NCI-H1417 (cell line): ENCODE data around the gene COL1A2.

ENCODE experiments used
- DNase-seq, 3 experiments: peaks; one replicate each; lab custom pipeline; 2025; lab: John Stamatoyannopoulos, UW

The COL1A2 gene

DNA sequence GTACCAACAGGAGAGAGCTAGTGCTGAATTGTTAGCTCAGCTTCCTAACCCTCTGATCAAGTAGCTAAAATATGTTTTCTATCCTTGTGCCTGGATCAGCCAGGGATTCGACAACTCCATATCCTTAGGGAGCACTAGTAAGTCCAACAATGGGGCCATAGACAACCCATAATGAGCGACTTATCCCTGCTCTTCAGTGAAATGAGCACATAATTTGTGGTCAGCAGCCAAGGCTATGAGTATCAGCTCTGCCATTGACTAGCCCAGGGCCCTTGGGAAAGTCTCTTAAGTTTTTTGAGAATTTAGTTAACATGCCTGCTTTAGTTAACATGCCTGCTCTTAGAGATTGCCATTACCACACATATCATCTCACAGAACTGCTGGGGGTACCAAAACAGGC lies 39.3 kb downstream of the COL1A2 start:
- DNase-seq: no peak

DNA sequence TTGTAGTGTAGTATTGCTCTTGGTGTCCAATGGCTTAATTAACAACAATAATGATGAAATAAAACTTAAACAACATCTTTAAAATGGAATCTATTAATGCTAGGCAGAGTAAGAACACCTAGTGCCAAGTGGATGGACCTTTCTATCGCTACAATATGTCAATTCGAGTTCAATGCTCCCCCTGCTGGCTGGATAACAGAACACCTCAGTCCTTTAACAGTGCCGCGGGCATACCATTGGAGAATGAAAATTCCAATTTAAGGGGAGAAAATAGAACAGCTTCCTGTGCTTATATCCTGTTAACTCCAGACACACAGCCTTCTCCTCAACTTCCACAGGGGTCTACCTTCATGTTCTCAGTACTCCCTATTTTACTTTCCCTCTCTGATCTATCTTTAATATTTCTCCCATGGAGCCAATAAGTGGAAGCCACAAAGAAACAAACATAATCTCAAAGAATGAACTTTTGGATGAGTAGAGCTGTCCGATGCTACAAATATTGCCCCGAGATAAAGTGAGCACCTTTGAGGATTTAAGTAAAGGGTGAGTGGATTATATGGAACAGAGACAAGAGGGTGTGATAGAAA lies 41.4 kb downstream of the COL1A2 start:
- DNase-seq: peak; percentile 36 to 86 (median 63)

GRCh38 chr7:94436700-94437099 lies 42.0 kb downstream of the COL1A2 start:
- peak in 1 of 3 experiments; percentile 39 for DNase-seq

GRCh38 chr7:94439893-94440381 lies 45.2 kb downstream of the COL1A2 start:
- DNase-seq: peak in 2 of 3 experiments; percentile 27 to 70

DNA sequence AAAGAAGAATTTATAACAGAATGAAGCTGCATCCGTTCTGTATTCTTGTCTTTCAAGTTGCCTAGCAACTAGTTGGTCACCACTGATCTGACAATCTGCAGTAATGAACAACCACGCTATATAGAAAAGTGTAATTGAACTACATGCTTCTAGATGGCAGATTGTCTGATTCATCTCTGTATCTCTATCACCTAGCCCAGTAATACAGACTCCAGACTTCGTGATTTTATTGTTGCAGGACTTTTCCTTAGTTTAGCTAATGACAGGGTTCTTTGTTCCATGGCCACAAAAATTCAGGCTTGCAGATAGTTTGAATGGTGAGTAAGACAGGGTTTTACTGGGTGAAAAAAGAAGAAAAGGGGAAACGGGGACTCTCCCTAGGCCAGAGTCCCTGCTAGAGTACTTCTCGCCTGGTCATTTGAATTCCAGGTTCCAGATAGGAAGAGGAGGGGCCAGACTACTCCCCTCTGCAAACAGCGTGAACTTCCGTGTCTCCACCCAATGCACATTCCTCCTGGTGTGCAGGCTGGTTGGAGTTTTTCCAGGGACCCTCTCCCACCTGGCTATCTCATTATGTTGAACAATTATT lies 45.9 kb downstream of the COL1A2 start:
- peak in 2 of 3 experiments; percentile 27 to 67 for DNase-seq

DNA sequence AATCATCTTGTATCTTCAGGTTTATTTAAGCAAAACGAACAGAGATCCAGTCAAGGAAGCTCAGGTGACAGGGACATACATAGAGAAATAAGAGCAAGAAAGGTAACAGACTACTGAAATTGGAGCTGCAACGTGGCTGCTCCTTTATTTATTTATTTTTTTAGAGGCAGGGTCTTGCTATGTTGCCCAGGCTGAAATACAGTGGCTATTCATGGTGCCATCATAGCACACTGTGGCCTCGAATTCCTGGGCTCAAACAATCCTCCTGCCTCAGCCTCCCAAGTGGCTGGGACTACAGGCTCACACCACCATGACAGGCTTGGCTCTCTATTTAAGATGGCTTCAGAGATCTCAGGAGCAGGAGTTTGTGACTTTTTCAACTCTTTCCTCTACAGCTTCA lies 46.4 kb downstream of the COL1A2 start:
- DNase-seq: no peak

- no peak for DNase-seq
Observed at GRCh38 chr7:94442639-94443038, 47.9 kb downstream of the COL1A2 start.

- peak in 2 of 3 experiments; percentile 44 to 85 for DNase-seq
Observed at GRCh38 chr7:94444813-94445212, 50.1 kb downstream of the COL1A2 start.

DNA sequence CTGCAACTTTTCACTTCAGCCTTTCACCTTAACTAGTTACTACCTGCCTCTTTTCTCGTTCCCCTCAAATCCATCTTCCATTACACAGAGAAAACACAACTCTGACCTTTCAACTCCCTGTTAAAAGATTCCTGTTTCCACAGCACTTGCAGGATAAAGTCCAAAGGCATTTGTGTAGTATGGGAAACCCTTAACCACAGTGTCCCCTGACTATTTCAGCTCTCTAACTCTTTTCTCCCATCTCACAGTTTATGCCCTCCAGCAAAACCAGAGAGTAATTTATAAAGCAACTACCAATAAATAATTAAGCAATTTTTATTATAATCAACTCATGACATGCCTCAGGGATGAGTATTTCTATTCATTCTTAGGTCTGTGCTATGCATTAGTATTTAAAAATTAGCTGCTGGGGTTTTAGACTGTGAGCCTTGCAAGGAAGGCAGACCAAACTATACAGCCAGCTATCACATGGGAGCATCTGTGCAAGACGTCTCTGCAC lies 51.0 kb downstream of the COL1A2 start:
- DNase-seq: peak in 1 of 3 experiments; percentile 71

DNA sequence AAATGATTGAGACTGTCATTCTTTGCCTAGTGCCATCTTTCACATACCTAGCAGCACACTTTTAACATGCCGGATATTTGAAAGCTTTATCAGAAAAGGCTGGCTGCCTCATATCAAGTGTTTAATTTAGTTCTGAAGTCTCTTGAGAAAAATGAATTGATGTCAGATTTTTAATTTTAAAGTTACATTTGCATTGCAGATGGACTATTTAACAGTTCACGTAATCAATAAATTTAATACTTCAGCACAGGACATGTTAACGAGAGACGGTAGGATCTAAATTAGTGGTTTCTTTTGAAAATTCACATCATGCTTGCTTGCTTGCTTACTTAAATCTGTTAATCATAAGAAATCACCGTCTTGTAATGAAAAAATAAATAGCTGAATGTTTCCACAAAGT lies 51.6 kb downstream of the COL1A2 start:
- no peak for DNase-seq

GRCh38 chr7:94449151-94449725 lies 54.5 kb downstream of the COL1A2 start:
- peak; percentile 32 to 73 (median 43) for DNase-seq

- DNase-seq: peak in 1 of 3 experiments; percentile 29
Observed at GRCh38 chr7:94450044-94450697, 55.5 kb downstream of the COL1A2 start.

DNA sequence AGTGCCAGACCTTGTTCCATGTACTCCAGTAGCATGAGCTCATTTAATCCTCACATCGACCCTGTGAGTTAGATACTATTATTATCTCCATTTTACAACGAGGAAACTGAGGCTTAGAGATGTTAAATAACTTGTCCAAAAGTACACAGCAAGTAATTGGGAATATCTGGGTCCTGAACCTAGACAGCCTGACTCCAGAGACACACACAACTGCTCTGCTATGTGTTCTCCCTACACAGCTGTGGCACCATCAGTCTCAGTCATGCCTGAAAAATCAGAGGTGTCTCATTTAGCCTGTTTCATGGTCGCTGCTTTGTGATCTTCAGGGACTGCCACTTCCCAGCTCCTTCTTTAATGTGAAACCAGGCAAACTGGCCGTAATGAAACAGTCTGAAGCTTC lies 56.5 kb downstream of the COL1A2 start:
- DNase-seq: peak in 1 of 3 experiments; percentile 10

DNA sequence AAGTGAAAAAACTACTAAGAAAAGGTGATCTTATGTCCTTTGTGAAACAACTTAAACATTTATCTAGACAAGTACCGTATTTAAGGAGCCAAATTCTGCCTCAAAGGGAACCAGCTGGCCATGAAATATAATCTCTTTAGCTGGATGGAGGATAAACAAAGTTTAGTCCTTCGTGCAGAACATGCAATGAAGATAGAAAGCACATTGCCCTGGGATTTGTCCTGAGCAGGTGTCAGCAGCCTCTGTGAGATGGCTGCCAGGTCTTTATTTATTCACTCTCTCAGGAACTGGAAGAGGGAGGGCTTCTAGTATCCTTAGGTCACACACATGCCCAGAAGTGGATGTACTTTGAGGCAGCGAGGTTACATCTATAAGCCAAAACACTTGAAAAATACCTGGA lies 57.5 kb downstream of the COL1A2 start:
- DNase-seq: peak; percentile 75 to 94 (median 84)

GRCh38 chr7:94453898-94454297 lies 59.2 kb downstream of the COL1A2 start:
- no peak for DNase-seq

DNA sequence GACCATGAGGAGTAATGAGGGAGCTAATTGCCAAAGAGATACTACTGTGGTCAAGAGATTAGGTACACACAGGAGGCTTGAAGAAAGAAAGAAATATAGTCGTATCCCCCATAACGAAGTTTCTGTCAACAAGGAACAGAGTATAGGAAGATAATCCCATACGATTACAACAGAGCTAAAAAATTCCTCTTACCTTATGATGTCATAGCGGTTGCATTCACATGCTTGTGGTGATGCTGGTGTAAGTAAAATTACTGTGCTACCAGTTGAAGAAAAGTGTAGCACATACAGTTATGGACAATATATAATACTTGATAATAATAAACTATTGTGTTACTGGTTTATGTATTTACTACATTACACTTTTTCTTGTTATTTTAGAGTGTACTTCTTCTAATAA lies 63.3 kb downstream of the COL1A2 start:
- no peak for DNase-seq

DNA sequence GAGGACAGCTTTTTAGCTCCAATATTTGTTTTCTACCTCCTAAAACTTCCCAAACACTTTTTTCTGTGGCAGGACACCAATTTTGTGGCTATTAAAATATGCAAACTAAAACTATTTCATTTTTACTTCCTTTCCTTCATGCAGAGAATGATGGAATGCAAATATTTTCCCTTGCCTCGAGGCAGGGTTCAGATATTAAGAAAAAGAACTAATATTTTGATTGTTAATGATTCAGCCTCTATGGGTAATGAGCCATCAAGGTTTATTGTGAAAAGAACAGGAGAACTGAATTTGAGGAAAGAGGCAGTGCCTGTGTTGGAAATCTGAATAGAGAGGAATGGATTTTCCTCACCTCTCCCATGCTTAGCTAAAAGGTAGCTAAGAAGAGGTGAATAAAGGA lies 71.8 kb downstream of the COL1A2 start:
- DNase-seq: no peak

- no peak for DNase-seq
Observed at GRCh38 chr7:94471604-94472003, 76.9 kb downstream of the COL1A2 start.

DNA sequence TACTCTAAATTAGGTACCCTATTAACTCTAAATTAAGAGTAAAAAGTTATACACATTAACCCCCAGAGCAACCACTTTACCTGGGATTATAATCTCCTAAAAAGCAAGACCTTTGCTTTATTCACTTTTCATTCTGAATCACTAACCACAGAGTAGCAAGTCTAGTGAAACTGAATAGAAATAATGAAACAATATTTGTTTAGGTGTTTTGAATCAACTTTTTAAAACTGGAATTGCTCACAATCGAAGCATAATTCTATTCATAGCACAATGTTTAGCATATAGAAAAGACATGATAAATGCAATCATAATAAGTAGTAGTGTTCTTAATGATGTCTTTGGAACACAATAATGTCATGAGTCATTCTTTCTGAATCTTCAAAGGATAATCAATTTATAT lies 77.9 kb downstream of the COL1A2 start:
- DNase-seq: no peak

- no peak for DNase-seq
Observed at GRCh38 chr7:94476251-94476840, 81.7 kb downstream of the COL1A2 start.

DNA sequence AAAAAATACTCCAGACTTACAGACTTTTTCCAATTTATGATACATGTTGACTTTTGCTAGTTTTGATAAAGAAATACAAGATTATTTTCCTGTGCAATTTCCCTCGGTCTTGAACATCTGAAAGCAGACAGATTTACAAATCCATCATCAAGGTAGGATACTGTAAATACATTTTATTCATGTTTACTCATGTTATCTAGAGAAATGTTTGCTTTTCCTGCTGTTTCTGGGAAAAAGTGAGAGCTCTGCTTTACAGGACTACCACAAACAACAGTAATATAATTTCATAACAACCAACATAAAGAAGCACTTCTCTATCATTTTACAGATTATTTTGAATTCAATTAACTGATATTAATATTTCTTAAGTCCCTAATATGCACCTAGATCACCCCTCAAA lies 83.2 kb downstream of the COL1A2 start:
- DNase-seq: no peak

GRCh38 chr7:94478648-94479214 lies 84.0 kb downstream of the COL1A2 start:
- DNase-seq: no peak
